ENCODE data around the gene RNF152. TPM values are rescaled to one million over a fixed set of nuclear protein-coding genes. Genes with fewer than 3 reads are reported as not detected.

Gene RNF152
- total RNA-seq, 3 donors from 2014 or later (not counting 1 experiment from before 2014, with no cell fraction given), result 0.49 to 1.3 (median 0.50) TPM

DNA sequence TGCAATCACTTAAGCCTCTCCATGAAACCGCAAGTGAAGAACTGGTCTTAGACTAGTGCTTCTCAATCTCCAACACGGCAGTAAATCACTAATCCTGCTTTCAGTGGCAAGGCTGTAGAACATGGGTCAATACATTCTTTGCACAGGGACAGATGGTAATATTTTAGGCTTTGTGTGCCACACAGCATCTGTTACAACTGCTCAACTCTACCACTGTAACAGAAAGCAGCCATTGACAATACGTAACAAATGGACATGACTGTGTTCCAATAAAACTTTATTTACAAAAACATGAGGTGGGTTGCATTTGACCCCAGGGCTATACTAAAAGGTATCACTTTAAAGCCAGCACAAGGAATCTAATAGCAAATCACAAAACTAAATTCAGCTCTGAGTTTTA, 51.1 kb downstream of the RNF152 start:
- no peaks in the 10 kb centered on the region for H3K4me1 Mint-ChIP-seq
- ATAC-seq (no peak), DNase-seq (no peak)
- H3K27me3 ChIP-seq (ENCODE audit: control insufficient read depth, insufficient read depth, low read length), result no peaks in the 10 kb centered on the region
- no peak overlapping the region for H3K27ac Mint-ChIP-seq
- peaks cover 5 to 28% of the 10 kb centered on the region in 2 donors for H3K27me3 Mint-ChIP-seq (ENCODE audit: low read depth in 2 of 2)
- no peak overlapping the region for H3K27ac ChIP-seq (ENCODE audit: low read length)
- H3K4me3 Mint-ChIP-seq, result no peak overlapping the region
- intact Hi-C loops (cut with micrococcal nuclease), result no loop called here
- no peak overlapping the region for H3K4me3 ChIP-seq (ENCODE audit: low read length)
- no peaks in the 10 kb centered on the region for H3K36me3 Mint-ChIP-seq
- WGBS (ENCODE audit: insufficient coverage), result 79% methylated on average over 3 of the region's 3 CpGs
- H3K9me3 Mint-ChIP-seq, result no peaks in the 10 kb centered on the region
- H3K36me3 ChIP-seq (ENCODE audit: control insufficient read depth, insufficient read depth, low read length), result no peaks in the 10 kb centered on the region
- TF ChIP-seq, protein P1, sequence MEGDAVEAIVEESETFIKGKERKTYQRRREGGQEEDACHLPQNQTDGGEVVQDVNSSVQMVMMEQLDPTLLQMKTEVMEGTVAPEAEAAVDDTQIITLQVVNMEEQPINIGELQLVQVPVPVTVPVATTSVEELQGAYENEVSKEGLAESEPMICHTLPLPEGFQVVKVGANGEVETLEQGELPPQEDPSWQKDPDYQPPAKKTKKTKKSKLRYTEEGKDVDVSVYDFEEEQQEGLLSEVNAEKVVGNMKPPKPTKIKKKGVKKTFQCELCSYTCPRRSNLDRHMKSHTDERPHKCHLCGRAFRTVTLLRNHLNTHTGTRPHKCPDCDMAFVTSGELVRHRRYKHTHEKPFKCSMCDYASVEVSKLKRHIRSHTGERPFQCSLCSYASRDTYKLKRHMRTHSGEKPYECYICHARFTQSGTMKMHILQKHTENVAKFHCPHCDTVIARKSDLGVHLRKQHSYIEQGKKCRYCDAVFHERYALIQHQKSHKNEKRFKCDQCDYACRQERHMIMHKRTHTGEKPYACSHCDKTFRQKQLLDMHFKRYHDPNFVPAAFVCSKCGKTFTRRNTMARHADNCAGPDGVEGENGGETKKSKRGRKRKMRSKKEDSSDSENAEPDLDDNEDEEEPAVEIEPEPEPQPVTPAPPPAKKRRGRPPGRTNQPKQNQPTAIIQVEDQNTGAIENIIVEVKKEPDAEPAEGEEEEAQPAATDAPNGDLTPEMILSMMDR (IDR thresholded peaks at IDR 0.05), result no peak
- no peaks in the 10 kb centered on the region for H3K9me3 ChIP-seq (ENCODE audit: control insufficient read depth, insufficient read depth, low read length)
- H3K4me1 ChIP-seq (ENCODE audit: control insufficient read depth, insufficient read depth, low read length), result no peaks in the 10 kb centered on the region

DNA sequence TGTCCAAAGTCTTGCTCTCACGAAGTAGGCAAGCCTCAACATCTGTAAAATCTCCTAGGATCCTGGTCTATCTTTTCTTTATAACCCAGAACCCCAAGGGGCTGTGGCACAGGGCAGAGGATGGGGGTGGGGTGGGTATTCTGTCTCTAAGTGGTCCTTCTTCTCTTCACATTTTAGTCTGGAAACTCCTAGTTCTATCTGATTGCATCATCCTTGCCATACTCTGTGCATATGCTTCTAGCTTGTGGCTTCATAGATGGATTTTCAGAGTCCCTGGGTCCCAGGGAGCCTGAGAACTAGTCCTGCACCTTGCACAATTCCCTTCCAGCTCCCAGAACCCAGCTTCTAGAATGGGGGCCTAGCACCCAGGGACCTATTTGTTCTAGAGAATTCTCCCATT, 52.5 kb downstream of the RNF152 start:
- H3K36me3 ChIP-seq (ENCODE audit: control insufficient read depth, insufficient read depth, low read length), result no peaks in the 10 kb centered on the region
- Mint-ChIP-seq H3K27me3 (ENCODE audit: low read depth in 2 of 2) (peaks cover 5 to 20% of the 10 kb centered on the region in 2 donors), H3K4me3 (no peak overlapping the region), H3K27ac (no peak overlapping the region), H3K9me3 (no peaks in the 10 kb centered on the region), H3K4me1 (no peaks in the 10 kb centered on the region), H3K36me3 (no peaks in the 10 kb centered on the region)
- H3K4me3 ChIP-seq (ENCODE audit: low read length), result no peak overlapping the region
- H3K4me1 ChIP-seq (ENCODE audit: control insufficient read depth, insufficient read depth, low read length), result no peaks in the 10 kb centered on the region
- intact Hi-C loops (cut with micrococcal nuclease), result no loop called here
- H3K27ac ChIP-seq (ENCODE audit: low read length), result no peak overlapping the region
- H3K9me3 ChIP-seq (ENCODE audit: control insufficient read depth, insufficient read depth, low read length), result no peaks in the 10 kb centered on the region
- H3K27me3 ChIP-seq (ENCODE audit: control insufficient read depth, insufficient read depth, low read length), result no peaks in the 10 kb centered on the region
- WGBS (ENCODE audit: insufficient coverage), result 63% methylated on average over 1 of the region's 1 CpG
- no peak for DNase-seq
- ATAC-seq, result no peak
- TF ChIP-seq, protein P1 (IDR thresholded peaks at IDR 0.05), result no peak

DNA sequence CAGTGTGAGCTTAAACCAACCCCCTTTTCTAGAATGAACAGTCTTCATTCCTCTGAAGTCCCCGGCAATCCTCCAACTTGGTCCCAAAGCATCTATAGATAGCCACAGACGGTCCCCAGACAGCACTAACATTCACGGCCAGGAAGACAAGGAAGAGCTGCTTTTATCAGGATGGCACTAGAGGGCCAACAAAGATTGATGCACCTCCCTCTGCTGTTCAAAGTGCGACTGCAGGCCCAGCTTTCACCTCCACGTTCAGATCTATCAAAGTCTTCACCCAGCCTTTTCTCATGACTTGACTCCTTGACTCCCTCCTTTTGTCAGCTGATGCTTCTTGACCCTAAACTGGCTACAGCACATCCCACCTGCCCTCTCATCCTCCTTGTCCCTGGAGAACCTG, 54.3 kb downstream of the RNF152 start:
- Mint-ChIP-seq H3K4me3 (no peak overlapping the region), H3K36me3 (no peaks in the 10 kb centered on the region), H3K27ac (no peak overlapping the region), H3K4me1 (peaks cover 9 to 10% of the 10 kb centered on the region in 2 donors), H3K27me3 (ENCODE audit: low read depth in 2 of 2) (peaks cover 5 to 20% of the 10 kb centered on the region in 2 donors), H3K9me3 (no peaks in the 10 kb centered on the region)
- Histone ChIP-seq H3K36me3 (ENCODE audit: control insufficient read depth, insufficient read depth, low read length) (no peaks in the 10 kb centered on the region), H3K27me3 (ENCODE audit: control insufficient read depth, insufficient read depth, low read length) (no peaks in the 10 kb centered on the region), H3K4me1 (ENCODE audit: control insufficient read depth, insufficient read depth, low read length) (peaks cover 5% of the 10 kb centered on the region), H3K4me3 (ENCODE audit: low read length) (no peak overlapping the region), H3K9me3 (ENCODE audit: control insufficient read depth, insufficient read depth, low read length) (no peaks in the 10 kb centered on the region), H3K27ac (ENCODE audit: low read length) (no peak overlapping the region)
- DNase-seq (no peak), ATAC-seq (no peak)
- TF ChIP-seq, protein P1 (IDR thresholded peaks at IDR 0.05), result no peak
- WGBS (ENCODE audit: insufficient coverage), result 93% methylated on average over 5 of the region's 5 CpGs
- intact Hi-C loops (cut with micrococcal nuclease), result no loop called here

DNA sequence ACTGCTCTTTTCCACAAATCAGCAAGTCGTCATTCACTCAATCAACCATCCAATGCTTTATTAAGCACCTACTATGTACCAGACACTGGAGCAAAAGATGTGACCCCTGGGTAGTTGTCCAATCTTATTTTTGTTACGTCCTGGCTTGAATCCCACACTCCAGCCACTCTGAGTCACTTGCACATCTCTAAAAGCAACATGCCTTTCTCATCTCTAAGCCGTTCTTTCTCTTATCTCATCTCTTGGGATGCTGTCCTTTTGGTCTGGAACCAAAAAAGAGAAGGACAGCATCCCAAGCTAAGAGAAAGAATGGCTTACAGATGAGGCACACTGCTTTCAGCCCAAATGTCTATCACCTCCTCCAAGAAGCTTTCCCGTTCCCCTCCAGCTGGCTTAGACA, 58.8 kb downstream of the RNF152 start:
- 79% methylated on average over 4 of the region's 4 CpGs for WGBS (ENCODE audit: insufficient coverage)

More for the DNA sequence above, 58.8 kb downstream of the RNF152 start:
- no peak overlapping the region for H3K4me3 ChIP-seq (ENCODE audit: low read length)
- H3K4me3 Mint-ChIP-seq, result no peak overlapping the region
- peaks cover 5% of the 10 kb centered on the region for H3K4me1 ChIP-seq (ENCODE audit: control insufficient read depth, insufficient read depth, low read length)
- DNase-seq (no peak), ATAC-seq (no peak)
- H3K27me3 ChIP-seq (ENCODE audit: control insufficient read depth, insufficient read depth, low read length), result no peaks in the 10 kb centered on the region
- no peaks in the 10 kb centered on the region for H3K36me3 ChIP-seq (ENCODE audit: control insufficient read depth, insufficient read depth, low read length)
- H3K9me3 ChIP-seq (ENCODE audit: control insufficient read depth, insufficient read depth, low read length), result no peaks in the 10 kb centered on the region
- peak overlapping the region in 1 of 2 donors; percentile 57 for H3K27ac Mint-ChIP-seq
- peaks cover 13% of the 10 kb centered on the region in 2 donors for H3K27me3 Mint-ChIP-seq (ENCODE audit: low read depth in 2 of 2)
- intact Hi-C loops (cut with micrococcal nuclease), result no loop called here
- TF ChIP-seq, protein P1 (IDR thresholded peaks at IDR 0.05), result no peak
- H3K36me3 Mint-ChIP-seq, result no peaks in the 10 kb centered on the region
- no peaks in the 10 kb centered on the region for H3K9me3 Mint-ChIP-seq
- H3K4me1 Mint-ChIP-seq, result peaks cover 18 to 19% of the 10 kb centered on the region in 2 donors
- H3K27ac ChIP-seq (ENCODE audit: low read length), result no peak overlapping the region
